Esophagus squamous epithelium (tissue), 4 donors: ENCODE data around the gene STRBP.

Experiments used
- POLR2A ChIP-seq, 4 donors: fragments of 450-650 bp; IDR thresholded peaks; one replicate each; pipeline ENCODE4 v1.6.1; 2017; ENCODE audit warnings: antibody characterized with exemption in 4 of 4, mild to moderate bottlenecking in 4 of 4, moderate library complexity in 3 of 4
- TF ChIP-seq, protein P1 (sequence below), 6 experiments: fragments of 450-650 bp in 4 of 6; fragments of 200-600 bp in 2 of 6; sonication (generic) in 2 of 6; IDR thresholded peaks; one replicate each; pipeline ENCODE4 v1.5.1; 2016 to 2019; ENCODE audit warnings: antibody characterized with exemption in 6 of 6, mild to moderate bottlenecking in 4 of 6, moderate library complexity in 4 of 6

DNA sequence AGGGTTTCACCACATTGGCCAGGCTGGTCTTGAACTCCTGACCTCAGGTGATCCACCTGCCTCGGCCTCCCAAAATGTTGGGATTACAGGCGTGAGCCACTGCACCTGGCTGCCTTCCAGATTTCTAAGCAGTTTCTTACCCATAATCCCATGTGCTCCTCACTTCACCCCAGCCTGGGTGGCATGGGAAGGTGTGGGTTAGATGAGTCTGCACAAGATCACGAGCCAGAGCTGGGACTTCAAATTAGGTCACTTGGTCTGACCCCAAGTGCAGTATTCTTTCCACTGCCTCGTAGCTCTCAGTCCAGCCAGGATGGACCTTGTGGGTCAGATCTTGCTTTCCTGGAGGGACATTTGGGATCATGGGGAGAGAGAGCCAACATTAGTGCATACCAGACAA, 37.5 kb upstream of the STRBP start:
- TF ChIP-seq, protein P1, sequence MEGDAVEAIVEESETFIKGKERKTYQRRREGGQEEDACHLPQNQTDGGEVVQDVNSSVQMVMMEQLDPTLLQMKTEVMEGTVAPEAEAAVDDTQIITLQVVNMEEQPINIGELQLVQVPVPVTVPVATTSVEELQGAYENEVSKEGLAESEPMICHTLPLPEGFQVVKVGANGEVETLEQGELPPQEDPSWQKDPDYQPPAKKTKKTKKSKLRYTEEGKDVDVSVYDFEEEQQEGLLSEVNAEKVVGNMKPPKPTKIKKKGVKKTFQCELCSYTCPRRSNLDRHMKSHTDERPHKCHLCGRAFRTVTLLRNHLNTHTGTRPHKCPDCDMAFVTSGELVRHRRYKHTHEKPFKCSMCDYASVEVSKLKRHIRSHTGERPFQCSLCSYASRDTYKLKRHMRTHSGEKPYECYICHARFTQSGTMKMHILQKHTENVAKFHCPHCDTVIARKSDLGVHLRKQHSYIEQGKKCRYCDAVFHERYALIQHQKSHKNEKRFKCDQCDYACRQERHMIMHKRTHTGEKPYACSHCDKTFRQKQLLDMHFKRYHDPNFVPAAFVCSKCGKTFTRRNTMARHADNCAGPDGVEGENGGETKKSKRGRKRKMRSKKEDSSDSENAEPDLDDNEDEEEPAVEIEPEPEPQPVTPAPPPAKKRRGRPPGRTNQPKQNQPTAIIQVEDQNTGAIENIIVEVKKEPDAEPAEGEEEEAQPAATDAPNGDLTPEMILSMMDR (IDR thresholded peaks at IDR 0.05), result no peak
- no peak for TF ChIP-seq POLR2A (IDR thresholded peaks at IDR 0.05)
